Natural killer cell treated with Interleukin-12 subunit alpha and Interleukin-12 subunit beta and Interleukin-15 and Interleukin-18, amount 100 ng/mL, for 72 hours (primary cell): Measurements from ENCODE around the gene ARID1A. TPM values are rescaled to one million over a fixed set of nuclear protein-coding genes. Genes with fewer than 3 reads are reported as not detected.

Experiments used
- ATAC-seq, 2 donors: fragments of 150-1000 bp; cut with Tn5 transposase in 1 of 2; sonication (Bioruptor Pico), chemical (Tn5 transposase) in 1 of 2; 2 replicates each; pipeline ENCODE4 v1.10.0; 2021
- DNase-seq: peaks from one replicate; pipeline ENCODE4 v3.0.0; 2022; ENCODE audit warnings: low spot score
- H3K27ac Mint-ChIP-seq, 2 donors: 1 replicate in 1 of 2; 2 replicates in 1 of 2; pipeline ENCODE4 v1.8.0; 2022; ENCODE audit warnings: mixed read lengths in 2 of 2, mild to moderate bottlenecking in 1 of 2, moderate library complexity in 1 of 2
- H3K27me3 Mint-ChIP-seq, 2 donors: 1 replicate in 1 of 2; 2 replicates in 1 of 2; pipeline ENCODE4 v1.8.0; 2022; ENCODE audit warnings: mixed read lengths in 2 of 2
- H3K36me3 Mint-ChIP-seq: one replicate; pipeline ENCODE4 v1.8.0; 2022; ENCODE audit warnings: mixed read lengths
- H3K4me1 Mint-ChIP-seq, 2 donors: 1 replicate in 1 of 2; 2 replicates in 1 of 2; pipeline ENCODE4 v1.8.0; 2022; ENCODE audit warnings: low read depth in 2 of 2, mixed read lengths in 2 of 2, mild to moderate bottlenecking in 1 of 2
- H3K4me3 Mint-ChIP-seq: one replicate; pipeline ENCODE4 v1.8.0; 2022; ENCODE audit warnings: mixed read lengths
- H3K9me3 Mint-ChIP-seq: 2 replicates; pipeline ENCODE4 v1.8.0; 2022; ENCODE audit warnings: mixed read lengths
- total RNA-seq, 2 donors: library from RNA; stranded (reverse); gene quantifications; one replicate each; pipeline ENCODE4 v1.2.3, GENCODE V29; 2022

The ARID1A gene
- total RNA-seq, 2 donors from 2014 or later, result 132 to 196 TPM

DNA sequence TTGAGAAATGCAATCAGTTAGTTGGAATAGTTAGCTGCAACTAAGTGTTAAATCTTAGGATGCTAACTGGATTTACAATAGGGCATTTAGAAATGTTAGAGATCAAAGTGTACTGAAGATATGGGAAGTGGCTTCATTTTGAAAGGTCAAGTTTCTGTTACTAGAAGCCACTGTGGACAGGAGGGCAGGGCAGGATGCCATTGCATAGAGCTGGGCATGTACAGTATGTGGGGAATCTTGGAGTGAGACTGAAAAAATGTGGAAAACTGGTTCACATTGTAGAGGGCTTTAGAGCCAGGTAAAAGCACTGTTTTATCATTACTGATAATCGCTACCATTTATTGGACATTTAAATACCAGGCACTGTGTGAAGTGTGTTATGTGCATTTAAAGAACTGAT, 31.0 kb downstream of the ARID1A start:
- Mint-ChIP-seq H3K27ac (peak overlapping the region; percentile 31 to 47), H3K4me3 (no peak overlapping the region), H3K36me3 (peaks cover 19% of the 10 kb centered on the region)

GRCh38 chr1:26727476-26727875, 31.7 kb downstream of the ARID1A start:
- Mint-ChIP-seq H3K4me1 (peaks cover 79 to 80% of the 10 kb centered on the region in 2 donors), H3K4me3 (no peak overlapping the region), H3K36me3 (peaks cover 17% of the 10 kb centered on the region), H3K27ac (peak overlapping the region; percentile 16 to 68), H3K27me3 (no peaks in the 10 kb centered on the region), H3K9me3 (no peaks in the 10 kb centered on the region)
- ATAC-seq (no peak), DNase-seq (no peak)

More for the DNA sequence above, 31.0 kb downstream of the ARID1A start:
- DNase-seq, result no peak
- no peaks in the 10 kb centered on the region for H3K9me3 Mint-ChIP-seq
- no peak for ATAC-seq
- no peaks in the 10 kb centered on the region for H3K27me3 Mint-ChIP-seq
- peaks cover 80 to 85% of the 10 kb centered on the region in 2 donors for H3K4me1 Mint-ChIP-seq

- no peaks in the 10 kb centered on the region for H3K9me3 Mint-ChIP-seq
- DNase-seq (no peak), ATAC-seq (no peak)
- H3K4me3 Mint-ChIP-seq, result no peak overlapping the region
- H3K27ac Mint-ChIP-seq, result peak overlapping the region; percentile 24 to 30
- no peaks in the 10 kb centered on the region for H3K27me3 Mint-ChIP-seq
- H3K36me3 Mint-ChIP-seq, result peaks cover 26% of the 10 kb centered on the region
- H3K4me1 Mint-ChIP-seq, result peaks cover 78% of the 10 kb centered on the region in 2 donors
These were observed 32.8 kb downstream of the ARID1A start for GRCh38 chr1:26728645-26729044.

DNA sequence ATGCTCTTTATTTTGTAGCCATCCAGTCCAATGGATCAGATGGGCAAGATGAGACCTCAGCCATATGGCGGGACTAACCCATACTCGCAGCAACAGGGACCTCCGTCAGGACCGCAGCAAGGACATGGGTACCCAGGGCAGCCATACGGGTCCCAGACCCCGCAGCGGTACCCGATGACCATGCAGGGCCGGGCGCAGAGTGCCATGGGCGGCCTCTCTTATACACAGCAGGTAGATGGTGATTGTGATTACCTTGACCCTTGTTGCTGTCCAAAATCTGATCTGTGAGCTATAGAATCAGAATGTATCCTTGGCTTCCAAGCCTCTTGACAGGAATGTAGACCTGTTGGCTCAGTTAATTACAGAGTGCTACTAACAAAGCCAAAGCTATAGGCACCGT, 33.8 kb downstream of the ARID1A start:
- no peak for ATAC-seq

GRCh38 chr1:26730695-26731094, 34.9 kb downstream of the ARID1A start:
- H3K36me3 Mint-ChIP-seq, result peaks cover 35% of the 10 kb centered on the region
- H3K4me3 Mint-ChIP-seq, result no peak overlapping the region
- peaks cover 74 to 75% of the 10 kb centered on the region in 2 donors for H3K4me1 Mint-ChIP-seq
- DNase-seq (no peak), ATAC-seq (peak in 1 of 2 donors; percentile 68)
- H3K27ac Mint-ChIP-seq, result peak overlapping the region; percentile 26 to 58
- H3K9me3 Mint-ChIP-seq, result no peaks in the 10 kb centered on the region
- H3K27me3 Mint-ChIP-seq, result no peaks in the 10 kb centered on the region

More for the DNA sequence above, 33.8 kb downstream of the ARID1A start:
- peaks cover 32% of the 10 kb centered on the region for H3K36me3 Mint-ChIP-seq
- no peaks in the 10 kb centered on the region for H3K9me3 Mint-ChIP-seq
- no peaks in the 10 kb centered on the region for H3K27me3 Mint-ChIP-seq
- DNase-seq, result no peak
- peak overlapping the region; percentile 36 for H3K4me3 Mint-ChIP-seq
- peaks cover 78% of the 10 kb centered on the region in 2 donors for H3K4me1 Mint-ChIP-seq
- H3K27ac Mint-ChIP-seq, result peak overlapping the region; percentile 71 to 72

GRCh38 chr1:26731233-26731902, 35.6 kb downstream of the ARID1A start:
- Mint-ChIP-seq H3K36me3 (peaks cover 39% of the 10 kb centered on the region), H3K4me1 (peaks cover 74 to 75% of the 10 kb centered on the region in 2 donors), H3K4me3 (no peak overlapping the region), H3K9me3 (no peaks in the 10 kb centered on the region), H3K27ac (peak overlapping the region; percentile 26 to 58), H3K27me3 (no peaks in the 10 kb centered on the region)
- no peak for DNase-seq
- ATAC-seq, result peak in 1 of 2 donors; percentile 36

DNA sequence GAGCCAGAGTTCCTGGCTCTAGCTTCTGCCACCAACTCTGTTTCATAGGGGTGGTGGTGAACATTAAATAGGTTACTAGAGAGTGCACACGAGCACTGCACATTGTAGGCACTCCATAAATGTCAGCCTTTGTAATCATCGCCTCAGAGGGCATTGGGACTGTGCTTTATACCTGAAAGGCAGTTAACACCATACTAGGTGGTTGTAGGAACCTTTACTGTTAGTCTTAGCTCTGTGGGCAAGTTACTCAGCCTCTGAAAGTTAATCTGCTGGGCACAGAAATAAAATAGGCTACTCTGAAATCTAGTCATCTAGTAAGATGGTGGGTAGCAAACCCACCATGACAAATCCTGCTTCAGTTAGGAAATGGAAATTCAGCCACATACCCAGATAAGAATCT, 37.6 kb downstream of the ARID1A start:
- no peak overlapping the region for H3K4me3 Mint-ChIP-seq
- ATAC-seq, result peak in 1 of 2 donors; percentile 24
- H3K27me3 Mint-ChIP-seq, result no peaks in the 10 kb centered on the region
- H3K36me3 Mint-ChIP-seq, result peaks cover 39% of the 10 kb centered on the region
- peaks cover 58 to 59% of the 10 kb centered on the region in 2 donors for H3K4me1 Mint-ChIP-seq
- no peak for DNase-seq
- H3K9me3 Mint-ChIP-seq, result no peaks in the 10 kb centered on the region
- H3K27ac Mint-ChIP-seq, result peak overlapping the region; percentile 63 to 69

DNA sequence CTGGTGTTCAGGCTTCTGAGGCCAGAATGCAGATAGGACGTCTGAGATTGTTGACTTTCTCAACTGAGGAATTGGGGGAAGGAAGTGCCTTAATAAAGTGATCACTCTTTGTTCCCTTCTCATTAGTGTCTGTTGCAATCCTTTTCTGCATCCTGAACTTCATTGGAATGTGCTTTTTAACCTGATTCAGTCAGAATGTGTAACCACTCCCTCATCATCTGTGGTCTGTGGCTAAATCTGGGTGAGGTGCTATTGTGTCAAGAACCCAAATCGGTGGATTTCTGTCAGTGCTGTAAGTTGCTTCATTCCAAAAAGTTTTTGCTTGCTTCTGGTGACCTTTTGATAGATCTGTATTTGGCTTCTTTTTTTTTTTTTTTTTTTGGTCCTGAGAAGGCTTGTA, 38.2 kb downstream of the ARID1A start:
- Mint-ChIP-seq H3K27ac (peak overlapping the region in 1 of 2 donors; percentile 69), H3K27me3 (no peaks in the 10 kb centered on the region), H3K4me1 (peaks cover 53 to 55% of the 10 kb centered on the region in 2 donors), H3K9me3 (no peaks in the 10 kb centered on the region), H3K4me3 (peak overlapping the region; percentile 12), H3K36me3 (peaks cover 39% of the 10 kb centered on the region)
- peak; percentile 78 to 79 for ATAC-seq
- DNase-seq, result peak; percentile 72

DNA sequence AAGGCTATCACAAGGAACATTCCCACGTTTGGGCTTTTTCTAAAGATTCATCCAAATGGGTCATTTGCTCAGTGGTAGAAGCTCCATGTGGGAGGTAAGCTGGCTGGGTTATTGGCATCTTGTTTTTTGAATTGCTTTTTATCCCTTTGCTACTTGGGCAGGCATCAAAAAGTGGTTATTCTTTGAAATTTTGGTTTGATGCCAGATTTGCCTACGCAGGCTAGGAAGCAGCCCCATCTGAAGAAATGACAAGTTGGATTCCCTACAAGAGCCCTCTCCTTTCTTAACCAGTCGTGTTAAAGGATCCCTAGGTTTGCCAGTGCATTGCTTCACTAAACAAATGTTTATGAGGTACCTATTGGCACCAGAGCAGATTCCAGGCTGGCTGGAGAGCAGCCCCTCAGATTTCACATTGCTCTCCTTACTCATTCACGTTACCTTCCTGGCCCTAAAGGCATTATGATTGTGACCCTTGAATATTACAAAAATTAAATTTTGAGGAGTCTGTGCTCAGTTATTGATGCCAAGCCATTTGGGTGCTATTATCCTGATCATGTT, 38.8 kb downstream of the ARID1A start:
- Mint-ChIP-seq H3K27me3 (no peaks in the 10 kb centered on the region), H3K4me3 (peak overlapping the region; percentile 12), H3K4me1 (peaks cover 53 to 58% of the 10 kb centered on the region in 2 donors), H3K9me3 (no peaks in the 10 kb centered on the region), H3K36me3 (peaks cover 39% of the 10 kb centered on the region), H3K27ac (peak overlapping the region in 1 of 2 donors; percentile 69)
- ATAC-seq (no peak), DNase-seq (no peak)

- Mint-ChIP-seq H3K4me3 (no peak overlapping the region), H3K4me1 (peaks cover 45 to 53% of the 10 kb centered on the region in 2 donors), H3K27me3 (no peaks in the 10 kb centered on the region), H3K27ac (peak overlapping the region; percentile 55 to 74), H3K9me3 (no peaks in the 10 kb centered on the region), H3K36me3 (peaks cover 22% of the 10 kb centered on the region)
- DNase-seq (no peak), ATAC-seq (no peak)
These were observed 43.6 kb downstream of the ARID1A start for GRCh38 chr1:26739329-26739914.

DNA sequence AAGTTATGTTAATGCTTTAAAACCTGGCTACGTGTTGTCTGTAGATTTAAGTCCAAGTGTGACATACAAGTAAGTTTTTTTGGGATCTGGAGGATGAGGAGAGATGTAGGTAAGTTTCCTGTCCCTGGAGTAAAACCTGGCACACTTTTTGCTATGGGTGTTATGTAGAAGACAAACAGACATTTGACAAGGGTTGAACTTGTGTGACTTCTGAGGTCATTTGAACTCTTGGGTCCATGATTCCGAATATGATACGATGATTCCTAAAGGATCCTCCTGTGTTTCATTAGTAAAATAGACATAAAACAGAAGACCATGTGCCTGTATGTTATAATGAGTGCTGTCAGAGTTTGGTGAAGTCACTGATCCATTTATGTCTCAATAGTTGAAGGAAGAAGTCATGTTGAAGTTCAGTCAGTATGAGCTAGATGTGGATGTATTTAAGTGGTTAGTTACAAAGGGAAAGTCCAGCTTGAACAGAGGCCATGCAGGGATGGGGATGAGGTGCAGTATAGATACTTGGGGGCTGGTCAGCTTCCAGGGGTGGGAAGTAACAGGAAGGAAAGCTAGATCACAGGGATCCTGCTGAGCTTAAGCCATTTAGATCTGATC, 44.3 kb downstream of the ARID1A start:
- DNase-seq (no peak), ATAC-seq (no peak)
- Mint-ChIP-seq H3K4me1 (peaks cover 48 to 56% of the 10 kb centered on the region in 2 donors), H3K9me3 (no peaks in the 10 kb centered on the region), H3K36me3 (peaks cover 22% of the 10 kb centered on the region), H3K4me3 (no peak overlapping the region), H3K27ac (peak overlapping the region; percentile 55 to 74), H3K27me3 (no peaks in the 10 kb centered on the region)

DNA sequence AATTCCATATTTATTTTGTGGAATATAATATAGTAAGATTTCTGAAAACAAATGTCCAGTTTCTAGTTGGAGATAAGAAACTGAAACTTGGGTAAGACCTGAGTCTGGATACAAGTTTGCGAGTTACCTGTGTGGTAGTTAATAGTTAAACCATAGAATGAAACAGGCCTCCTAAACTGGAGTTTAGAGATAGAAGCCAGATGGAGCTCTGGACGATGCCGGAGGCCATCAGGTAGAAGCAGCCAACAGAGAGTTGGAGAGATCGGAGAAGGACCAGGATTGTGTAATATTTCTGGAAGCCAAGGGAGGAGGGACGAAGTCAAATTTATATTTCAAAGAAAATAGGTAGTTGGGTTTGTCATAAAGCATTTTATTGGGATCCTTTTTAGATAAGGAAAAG, 45.1 kb downstream of the ARID1A start:
- H3K27ac Mint-ChIP-seq, result peak overlapping the region; percentile 55 to 74
- H3K4me3 Mint-ChIP-seq, result no peak overlapping the region
- peaks cover 43 to 50% of the 10 kb centered on the region in 2 donors for H3K4me1 Mint-ChIP-seq
- ATAC-seq, result no peak
- H3K36me3 Mint-ChIP-seq, result peaks cover 16% of the 10 kb centered on the region
- H3K9me3 Mint-ChIP-seq, result no peaks in the 10 kb centered on the region
- DNase-seq, result no peak
- no peaks in the 10 kb centered on the region for H3K27me3 Mint-ChIP-seq

GRCh38 chr1:26743426-26744059, 47.7 kb downstream of the ARID1A start:
- peak overlapping the region; percentile 73 for H3K4me3 Mint-ChIP-seq
- H3K36me3 Mint-ChIP-seq, result peaks cover 15% of the 10 kb centered on the region
- no peak for ATAC-seq
- peaks cover 60 to 62% of the 10 kb centered on the region in 2 donors for H3K4me1 Mint-ChIP-seq
- H3K9me3 Mint-ChIP-seq, result no peaks in the 10 kb centered on the region
- DNase-seq, result no peak
- H3K27me3 Mint-ChIP-seq, result no peaks in the 10 kb centered on the region
- peak overlapping the region; percentile 74 to 83 for H3K27ac Mint-ChIP-seq
